Liver (tissue), 9 donors: ENCODE results near the gene DST. TPM values are rescaled to one million over a fixed set of nuclear protein-coding genes. Genes with fewer than 3 reads are reported as not detected.

Experiments used
- DNase-seq: peaks from one replicate; pipeline ENCODE4 v3.0.0-alpha.2; 2017; ENCODE audit warnings: low spot score
- H3K27ac ChIP-seq, 2 donors: one replicate each; pipeline ENCODE4 v1.7.0; 2013; ENCODE audit warnings: inconsistent platforms in 2 of 2, low read length in 2 of 2, control low read depth in 1 of 2, low read depth in 1 of 2, mild to moderate bottlenecking in 1 of 2
- H3K27me3 ChIP-seq, 4 donors: one replicate each; pipeline versions ENCODE4 v1.6.1 to v1.7.0; 2013; ENCODE audit warnings: low read length in 3 of 4, inconsistent platforms in 1 of 4, mild to moderate bottlenecking in 1 of 4, moderate library complexity in 1 of 4; ENCODE audit not compliant: control insufficient read depth in 4 of 4, insufficient read depth in 4 of 4
- H3K36me3 ChIP-seq, 4 donors: one replicate each; pipeline versions ENCODE4 v1.6.1 to v1.7.0; 2013; ENCODE audit warnings: low read length in 3 of 4, mild to moderate bottlenecking in 3 of 4, low read depth in 1 of 4, moderate library complexity in 1 of 4; ENCODE audit not compliant: control insufficient read depth in 4 of 4, insufficient read depth in 3 of 4
- H3K4me1 ChIP-seq, 4 donors: one replicate each; pipeline versions ENCODE4 v1.6.1 to v1.7.0; 2013; ENCODE audit warnings: low read length in 3 of 4, mild to moderate bottlenecking in 3 of 4, moderate library complexity in 1 of 4; ENCODE audit not compliant: control insufficient read depth in 4 of 4, insufficient read depth in 4 of 4
- H3K4me3 ChIP-seq, 3 donors: one replicate each; pipeline versions ENCODE4 v1.6.1 to v1.7.0; 2013; ENCODE audit warnings: low read length in 3 of 3, control low read depth in 1 of 3, low read depth in 1 of 3, mild to moderate bottlenecking in 1 of 3
- H3K9ac ChIP-seq, 2 donors: one replicate each; pipeline ENCODE4 v1.7.0; 2013; ENCODE audit warnings: low read length in 2 of 2, mild to moderate bottlenecking in 2 of 2, moderate library complexity in 2 of 2, control low read depth in 1 of 2, low read depth in 1 of 2
- H3K9me3 ChIP-seq, 4 donors: one replicate each; pipeline versions ENCODE4 v1.6.1 to v1.7.0; 2013; ENCODE audit warnings: low read length in 3 of 4; ENCODE audit not compliant: control insufficient read depth in 4 of 4
- ATF3 ChIP-seq: IDR thresholded peaks from 2 replicates; pipeline ENCODE4 v1.6.1; 2016; ENCODE audit warnings: antibody characterized with exemption
- CTCF ChIP-seq: fragments of 150-350 bp; IDR thresholded peaks from 2 replicates; pipeline ENCODE4 v1.5.1; 2017; ENCODE audit warnings: improper control_type of control experiment, low read depth, low read length; ENCODE audit not compliant: missing input control
- EGR1 ChIP-seq, 2 donors: IDR thresholded peaks; 2 replicates each; pipeline ENCODE4 v1.6.1; 2016 to 2018; ENCODE audit warnings: antibody characterized with exemption in 2 of 2, low read depth in 2 of 2
- FOXA1 ChIP-seq: IDR thresholded peaks from 2 replicates; pipeline ENCODE4 v1.6.1; 2016; ENCODE audit warnings: antibody characterized with exemption
- FOXA2 ChIP-seq: IDR thresholded peaks from 2 replicates; pipeline ENCODE4 v1.6.1; 2016; ENCODE audit warnings: antibody characterized with exemption
- GABPA ChIP-seq, 2 donors: IDR thresholded peaks in 1 of 2; conservative IDR thresholded peaks in 1 of 2; 2 replicates each; pipeline ENCODE4 v1.6.1; 2016; ENCODE audit warnings: antibody characterized with exemption in 2 of 2, mild to moderate bottlenecking in 1 of 2, moderate library complexity in 1 of 2
- HNF4A ChIP-seq, 2 donors: conservative IDR thresholded peaks; 2 replicates each; pipeline ENCODE4 v1.6.1; 2016; ENCODE audit warnings: antibody characterized with exemption in 2 of 2, mild to moderate bottlenecking in 2 of 2
- HNF4G ChIP-seq: IDR thresholded peaks from 2 replicates; pipeline ENCODE4 v1.6.1; 2016; ENCODE audit warnings: antibody characterized with exemption
- JUND ChIP-seq, 2 donors: IDR thresholded peaks; 2 replicates each; pipeline ENCODE4 v1.6.1; 2016; ENCODE audit warnings: antibody characterized with exemption in 2 of 2
- NR2F2 ChIP-seq: IDR thresholded peaks from 2 replicates; pipeline ENCODE4 v1.6.1; 2016; ENCODE audit warnings: antibody characterized with exemption
- RAD21 ChIP-seq, 2 donors: IDR thresholded peaks; 2 replicates each; pipeline ENCODE4 v1.6.1; 2016; ENCODE audit warnings: antibody characterized with exemption in 2 of 2, mild to moderate bottlenecking in 2 of 2
- RXRA ChIP-seq, 2 donors: IDR thresholded peaks; 2 replicates each; pipeline ENCODE4 v1.6.1; 2017 to 2018; ENCODE audit warnings: antibody characterized with exemption in 2 of 2, mild to moderate bottlenecking in 1 of 2
- SP1 ChIP-seq: IDR thresholded peaks from 2 replicates; pipeline ENCODE4 v1.6.1; 2018; ENCODE audit warnings: antibody characterized with exemption, mild to moderate bottlenecking
- TAF1 ChIP-seq: conservative IDR thresholded peaks from 2 replicates; pipeline ENCODE4 v1.6.1; 2016; ENCODE audit warnings: antibody characterized with exemption, mild to moderate bottlenecking
- YY1 ChIP-seq: IDR thresholded peaks from 2 replicates; pipeline ENCODE4 v1.6.1; 2016; ENCODE audit warnings: antibody characterized with exemption, mild to moderate bottlenecking
- ZBTB33 ChIP-seq: IDR thresholded peaks from 2 replicates; pipeline ENCODE4 v1.6.1; 2016; ENCODE audit warnings: antibody characterized with exemption
- WGBS: extraction: QIAGEN DNeasy Blood & Tissue Kit; methylation state at CpG from one replicate; pipeline ENCODE4 v1.1.7; 2013; 5-methylcytosine and 5-hydroxymethylcytosine counted together
- polyA plus RNA-seq, 2 donors: library from polyadenylated mRNA; stranded (reverse) in 1 of 2; unstranded in 1 of 2; fragments of 200-250 nt in 1 of 2; fragments of >200 nt in 1 of 2; fragmentation: Nextera tagmentation in 1 of 2; extraction: Ambion mirVana in 1 of 2; gene quantifications; one replicate each; pipeline versions ENCODE4 v1.2.1 to v1.2.3, GENCODE V29; 2013 to 2015
- total RNA-seq, 2 donors: library from RNA; depleted of rRNA; stranded (reverse); fragments of >200 nt; gene quantifications; one replicate each; pipeline ENCODE4 v1.2.3, GENCODE V29; 2014
- TF ChIP-seq, protein P1 (sequence below): IDR thresholded peaks from 2 replicates; pipeline ENCODE4 v1.6.1; 2016; ENCODE audit warnings: antibody characterized with exemption, mild to moderate bottlenecking
- TF ChIP-seq, protein P2 (sequence below): IDR thresholded peaks from 2 replicates; pipeline ENCODE4 v1.6.1; 2016; ENCODE audit warnings: antibody characterized with exemption
- donor health status: healthy.
- donor health status: healthy.
- donor health status: healthy.
- donor health status: healthy.
- donor health status: healthy.

Gene DST
- total and polyA plus RNA-seq, 4 donors = 30.5 to 234 (median 86.7) TPM

DNA sequence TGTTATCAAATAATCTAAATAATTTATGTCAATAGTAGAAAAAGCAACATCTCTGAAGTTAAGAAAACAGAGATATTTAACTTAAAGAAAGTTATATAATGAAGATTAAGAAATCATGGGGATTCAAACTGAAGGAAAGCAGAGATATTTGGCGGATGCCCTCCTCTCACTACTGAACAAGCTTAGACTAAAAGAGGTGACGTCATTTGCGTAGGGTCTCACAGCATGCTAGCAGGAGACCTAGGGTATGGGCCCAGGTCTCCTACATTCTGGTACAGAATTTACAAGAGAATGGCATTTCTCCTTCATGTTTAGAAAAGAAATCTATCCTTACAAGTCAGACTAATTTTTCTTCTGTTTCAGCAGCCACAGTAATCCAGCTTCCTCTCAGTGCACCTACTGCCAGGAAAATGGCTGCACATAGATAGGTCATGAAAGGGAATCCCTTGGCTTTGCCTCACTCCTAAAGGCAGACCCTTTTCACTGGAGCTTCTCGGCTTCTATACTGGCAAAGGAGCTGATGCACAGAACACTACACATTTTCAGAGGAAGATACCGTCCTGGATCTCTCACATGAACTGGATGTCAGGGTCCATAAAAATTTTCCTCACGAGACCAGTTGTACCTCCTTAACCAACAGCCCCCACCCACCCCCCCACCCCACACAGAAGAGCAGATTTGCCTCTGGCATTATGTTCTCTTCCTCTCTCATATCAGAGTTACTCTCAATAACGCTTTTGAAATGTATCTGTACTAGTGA, 41.8 kb upstream of the DST start:
- Histone ChIP-seq H3K4me3 (peak overlapping the region in 1 of 3 donors; percentile 14), H3K36me3 (peaks cover 0 to 1% (median 0%) of the 10 kb centered on the region in 4 donors), H3K9ac (peak overlapping the region; percentile 9 to 57), H3K9me3 (no peaks in the 10 kb centered on the region), H3K27me3 (no peaks in the 10 kb centered on the region), H3K4me1 (peaks cover 2 to 44% (median 13%) of the 10 kb centered on the region in 4 donors), H3K27ac (peak overlapping the region; percentile 85 to 91)
- WGBS = 54% methylated on average over 7 of the region's 7 CpGs
- TF ChIP-seq YY1 (peak; percentile 62), GABPA (IDR thresholded peaks at IDR 0.05 in 1 of 2, conservative IDR thresholded peaks at IDR 0.05 in 1 of 2) (no peak)
- no peak for DNase-seq

- Histone ChIP-seq H3K36me3 (peaks cover 0 to 1% (median 0%) of the 10 kb centered on the region in 4 donors), H3K9ac (peak overlapping the region in 1 of 2 donors; percentile 87), H3K27me3 (no peaks in the 10 kb centered on the region), H3K9me3 (no peaks in the 10 kb centered on the region), H3K4me3 (no peak overlapping the region), H3K4me1 (peaks cover 2 to 37% (median 12%) of the 10 kb centered on the region in 4 donors), H3K27ac (peak overlapping the region; percentile 75 to 90)
- 35% methylated on average over 1 of the region's 1 CpG for WGBS
- TF ChIP-seq CTCF (no peak), FOXA1 (peak; percentile 99), RAD21 (IDR thresholded peaks at IDR 0.05) (peak; percentile 19 to 41), FOXA2 (peak; percentile 100), GABPA (IDR thresholded peaks at IDR 0.05 in 1 of 2, conservative IDR thresholded peaks at IDR 0.05 in 1 of 2) (no peak), YY1 (peak; percentile 60), ZBTB33 (peak; percentile 42), JUND (IDR thresholded peaks at IDR 0.05) (peak; percentile 98 to 99), ATF3 (peak; percentile 90), TAF1 (no peak), HNF4G (peak; percentile 14), HNF4A (conservative IDR thresholded peaks at IDR 0.05) (peak; percentile 86 to 96), RXRA (IDR thresholded peaks at IDR 0.05) (peak; percentile 52 to 86), SP1 (peak; percentile 86), NR2F2 (no peak), EGR1 (IDR thresholded peaks at IDR 0.05; ENCODE audit: low read depth in 2 of 2) (no peak)
- TF ChIP-seq, protein P1, sequence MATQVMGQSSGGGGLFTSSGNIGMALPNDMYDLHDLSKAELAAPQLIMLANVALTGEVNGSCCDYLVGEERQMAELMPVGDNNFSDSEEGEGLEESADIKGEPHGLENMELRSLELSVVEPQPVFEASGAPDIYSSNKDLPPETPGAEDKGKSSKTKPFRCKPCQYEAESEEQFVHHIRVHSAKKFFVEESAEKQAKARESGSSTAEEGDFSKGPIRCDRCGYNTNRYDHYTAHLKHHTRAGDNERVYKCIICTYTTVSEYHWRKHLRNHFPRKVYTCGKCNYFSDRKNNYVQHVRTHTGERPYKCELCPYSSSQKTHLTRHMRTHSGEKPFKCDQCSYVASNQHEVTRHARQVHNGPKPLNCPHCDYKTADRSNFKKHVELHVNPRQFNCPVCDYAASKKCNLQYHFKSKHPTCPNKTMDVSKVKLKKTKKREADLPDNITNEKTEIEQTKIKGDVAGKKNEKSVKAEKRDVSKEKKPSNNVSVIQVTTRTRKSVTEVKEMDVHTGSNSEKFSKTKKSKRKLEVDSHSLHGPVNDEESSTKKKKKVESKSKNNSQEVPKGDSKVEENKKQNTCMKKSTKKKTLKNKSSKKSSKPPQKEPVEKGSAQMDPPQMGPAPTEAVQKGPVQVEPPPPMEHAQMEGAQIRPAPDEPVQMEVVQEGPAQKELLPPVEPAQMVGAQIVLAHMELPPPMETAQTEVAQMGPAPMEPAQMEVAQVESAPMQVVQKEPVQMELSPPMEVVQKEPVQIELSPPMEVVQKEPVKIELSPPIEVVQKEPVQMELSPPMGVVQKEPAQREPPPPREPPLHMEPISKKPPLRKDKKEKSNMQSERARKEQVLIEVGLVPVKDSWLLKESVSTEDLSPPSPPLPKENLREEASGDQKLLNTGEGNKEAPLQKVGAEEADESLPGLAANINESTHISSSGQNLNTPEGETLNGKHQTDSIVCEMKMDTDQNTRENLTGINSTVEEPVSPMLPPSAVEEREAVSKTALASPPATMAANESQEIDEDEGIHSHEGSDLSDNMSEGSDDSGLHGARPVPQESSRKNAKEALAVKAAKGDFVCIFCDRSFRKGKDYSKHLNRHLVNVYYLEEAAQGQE = peak; percentile 71
- TF ChIP-seq, protein P2, sequence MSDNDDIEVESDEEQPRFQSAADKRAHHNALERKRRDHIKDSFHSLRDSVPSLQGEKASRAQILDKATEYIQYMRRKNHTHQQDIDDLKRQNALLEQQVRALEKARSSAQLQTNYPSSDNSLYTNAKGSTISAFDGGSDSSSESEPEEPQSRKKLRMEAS = peak; percentile 70
- no peak for DNase-seq
These were observed 41.2 kb upstream of the DST start for GRCh38 chr6:56683882-56684281.
